Spleen (tissue), 11 donors: Measurements from ENCODE around the gene EPS8. TPM values are rescaled to one million over a fixed set of nuclear protein-coding genes. Genes with fewer than 3 reads are reported as not detected.

Source experiments
- DNase-seq: peaks from one replicate; pipeline ENCODE4 v3.0.0-alpha.2; 2020
- H3K27ac ChIP-seq, 8 donors: fragments of 200-600 bp; sonication (generic) in 7 of 8; 1 replicate in 4 of 8; 2 replicates in 4 of 8; pipeline versions ENCODE4 v1.5.0 to v1.8.0; 2016 to 2021; ENCODE audit warnings: inconsistent platforms in 4 of 8, mild to moderate bottlenecking in 4 of 8, moderate library complexity in 1 of 8
- H3K27me3 ChIP-seq, 7 donors: fragments of 200-600 bp; sonication (generic) in 6 of 7; replicated peaks in 1 of 7; 1 replicate in 4 of 7; 2 replicates in 3 of 7; pipeline versions ENCODE4 v1.5.0 to v1.8.0; 2016 to 2021; ENCODE audit warnings: inconsistent platforms in 3 of 7, mild to moderate bottlenecking in 1 of 7
- H3K36me3 ChIP-seq, 6 donors: fragments of 200-600 bp; sonication (generic) in 5 of 6; 1 replicate in 4 of 6; 2 replicates in 2 of 6; pipeline versions ENCODE4 v1.5.0 to v1.8.0; 2016 to 2021; ENCODE audit warnings: inconsistent platforms in 2 of 6
- H3K4me1 ChIP-seq, 6 donors: fragments of 200-600 bp; sonication (generic) in 5 of 6; 1 replicate in 3 of 6; 2 replicates in 3 of 6; pipeline versions ENCODE4 v1.5.0 to v1.8.0; 2016 to 2021; ENCODE audit warnings: inconsistent platforms in 3 of 6
- H3K4me3 ChIP-seq, 8 donors: fragments of 200-600 bp; sonication (generic) in 7 of 8; 1 replicate in 4 of 8; 2 replicates in 4 of 8; pipeline versions ENCODE4 v1.5.0 to v1.8.0; 2016 to 2021; ENCODE audit warnings: inconsistent platforms in 4 of 8, mild to moderate bottlenecking in 4 of 8, moderate library complexity in 2 of 8
- H3K9me3 ChIP-seq, 8 donors: fragments of 200-600 bp; sonication (generic) in 7 of 8; 1 replicate in 4 of 8; 2 replicates in 4 of 8; pipeline versions ENCODE4 v1.5.0 to v1.8.0; 2016 to 2021; ENCODE audit warnings: inconsistent platforms in 4 of 8
- CTCF ChIP-seq, 11 experiments: fragments of 200-600 bp in 7 of 11; fragments of 450-650 bp in 4 of 11; sonication (generic) in 4 of 11; IDR thresholded peaks in 8 of 11; conservative IDR thresholded peaks in 3 of 11; 1 replicate in 7 of 11; 2 replicates in 4 of 11; pipeline versions ENCODE4 v1.4.0 to v1.8.0; 2016 to 2021; ENCODE audit warnings: antibody characterized with exemption in 11 of 11, inconsistent platforms in 4 of 11, mild to moderate bottlenecking in 1 of 11
- POLR2A ChIP-seq, 3 donors: fragments of 450-650 bp; IDR thresholded peaks; one replicate each; pipeline ENCODE4 v1.5.1; 2017; ENCODE audit warnings: antibody characterized with exemption in 3 of 3, mild to moderate bottlenecking in 1 of 3
- POLR2AphosphoS5 ChIP-seq, 3 donors: sonication (generic); formaldehyde crosslinking; IDR thresholded peaks; one replicate each; pipeline ENCODE4 v1.5.1; 2017; ENCODE audit warnings: antibody characterized with exemption in 3 of 3
- WGBS, 5 donors: extraction: QIAGEN DNeasy Blood & Tissue Kit in 3 of 5; methylation state at CpG; one replicate each; pipeline versions ENCODE4 v1.1.5 to v1.1.7; 2013 to 2018; 5-methylcytosine and 5-hydroxymethylcytosine counted together
- intact Hi-C: fragments of 100-400 bp; cut with DNase I; formaldehyde crosslinking; loops from one replicate; pipeline ENCODE4 v1.15.0; 2023; ENCODE audit warnings: low total_unique reads
- polyA plus RNA-seq, 3 donors: library from polyadenylated mRNA; stranded (reverse); fragments of 200-250 nt; gene quantifications; one replicate each; pipeline ENCODE4 v1.2.1, GENCODE V29; 2013
- total RNA-seq, 7 donors: library from RNA; depleted of rRNA in 3 of 7; stranded (reverse); fragments of >200 nt in 3 of 7; fragmentation: NEBNext Ultra II Directional in 4 of 7; extraction: Animal tissue kit (Norgen Biotek cat#: 25700) in 4 of 7; gene quantifications; one replicate each; pipeline versions ENCODE4 v1.1.0 to v1.2.1, GENCODE V29; 2016 to 2021
- donor health status: healthy with polysubstance abuse.
- donor health status: DM: no; HTN: no; CAD: no; lungs with moderate emphysema.
- donor health status: DM: no; HTN: no; CAD: no.
- donor health status: Bipolar disorder and iron deficiency.
- donor health status: healthy.
- donor health status: DM: no; HTN: no; CAD: no.
- donor health status: DM: yes; HTN: yes; CAD: no.

EPS8 gene
- total and polyA plus RNA-seq, 10 donors, result 4.6 to 90.5 (median 30.9) TPM

- WGBS, 5 donors, result 83 to 95% (median 86%) methylated on average over 4 of the region's 4 CpGs
- H3K27ac ChIP-seq, result no peak overlapping the region
- no peaks in the 10 kb centered on the region for H3K27me3 ChIP-seq
- TF ChIP-seq POLR2AphosphoS5 (IDR thresholded peaks at IDR 0.05), result no peak
- no peak for TF ChIP-seq POLR2A (IDR thresholded peaks at IDR 0.05)
- no peak for TF ChIP-seq CTCF (IDR thresholded peaks at IDR 0.05 in 8 of 11, conservative IDR thresholded peaks at IDR 0.05 in 3 of 11)
- H3K4me1 ChIP-seq, result peaks cover 0 to 4% (median 0%) of the 10 kb centered on the region in 6 donors
- intact Hi-C loops, result no loop called here
- DNase-seq, result no peak
- no peak overlapping the region for H3K4me3 ChIP-seq
- no peaks in the 10 kb centered on the region for H3K36me3 ChIP-seq
- H3K9me3 ChIP-seq, result no peaks in the 10 kb centered on the region
Measured at GRCh38 chr12:15710860-15711510, 78.2 kb downstream of the EPS8 start.

GRCh38 chr12:15709551-15709950, 79.6 kb downstream of the EPS8 start:
- peaks cover 0 to 4% (median 0%) of the 10 kb centered on the region in 6 donors for H3K4me1 ChIP-seq
- WGBS, 5 donors, result 77 to 93% (median 87%) methylated on average over 6 of the region's 6 CpGs
- TF ChIP-seq POLR2AphosphoS5 (IDR thresholded peaks at IDR 0.05) (no peak), CTCF (IDR thresholded peaks at IDR 0.05 in 8 of 11, conservative IDR thresholded peaks at IDR 0.05 in 3 of 11) (no peak), POLR2A (IDR thresholded peaks at IDR 0.05) (no peak)
- intact Hi-C loops, result no loop called here
- H3K36me3 ChIP-seq, result no peaks in the 10 kb centered on the region
- DNase-seq, result no peak
- no peaks in the 10 kb centered on the region for H3K27me3 ChIP-seq
- no peaks in the 10 kb centered on the region for H3K9me3 ChIP-seq
- H3K4me3 ChIP-seq, result no peak overlapping the region
- H3K27ac ChIP-seq, result no peak overlapping the region

- no peak for DNase-seq
- peaks cover 0 to 4% (median 0%) of the 10 kb centered on the region in 6 donors for H3K4me1 ChIP-seq
- no peak overlapping the region for H3K4me3 ChIP-seq
- no peaks in the 10 kb centered on the region for H3K27me3 ChIP-seq
- H3K9me3 ChIP-seq, result no peaks in the 10 kb centered on the region
- H3K27ac ChIP-seq, result no peak overlapping the region
- no peak for TF ChIP-seq POLR2A (IDR thresholded peaks at IDR 0.05)
- no peak for TF ChIP-seq POLR2AphosphoS5 (IDR thresholded peaks at IDR 0.05)
- TF ChIP-seq CTCF (IDR thresholded peaks at IDR 0.05 in 8 of 11, conservative IDR thresholded peaks at IDR 0.05 in 3 of 11), result no peak
- no peaks in the 10 kb centered on the region for H3K36me3 ChIP-seq
- 84 to 100% (median 94%) methylated on average over 2 of the region's 2 CpGs for WGBS, 5 donors
- intact Hi-C loops, result no loop called here
Measured at GRCh38 chr12:15708396-15709076, 80.7 kb downstream of the EPS8 start.

GRCh38 chr12:15707516-15708199, 81.5 kb downstream of the EPS8 start:
- Histone ChIP-seq H3K27ac (no peak overlapping the region), H3K4me3 (no peak overlapping the region), H3K4me1 (peaks cover 0 to 4% (median 0%) of the 10 kb centered on the region in 6 donors), H3K9me3 (no peaks in the 10 kb centered on the region), H3K27me3 (no peaks in the 10 kb centered on the region), H3K36me3 (no peaks in the 10 kb centered on the region)
- TF ChIP-seq CTCF (IDR thresholded peaks at IDR 0.05 in 8 of 11, conservative IDR thresholded peaks at IDR 0.05 in 3 of 11) (no peak), POLR2AphosphoS5 (IDR thresholded peaks at IDR 0.05) (no peak), POLR2A (IDR thresholded peaks at IDR 0.05) (no peak)
- WGBS, 5 donors, result 77 to 86% (median 84%) methylated on average over 6 of the region's 6 CpGs
- intact Hi-C loops, result no loop called here
- no peak for DNase-seq
